DND-41 (cell line): ENCODE results near the gene ANKMY1.

ENCODE experiments used
- ATAC-seq: fragments of 200-7000 bp; cut with Tn5 transposase; 3 replicates; pipeline ENCODE4 v1.9.1; 2021; ENCODE audit warnings: low read depth; ENCODE audit not compliant: insufficient read depth
- DNase-seq: peaks from one replicate; pipeline ENCODE4 v3.0.0-alpha.2; 2020
- H2AFZ ChIP-seq: 2 replicates; pipeline ENCODE4 v1.6.0; 2012; ENCODE audit warnings: low read depth, low read length
- H3K27ac ChIP-seq: 2 replicates; pipeline ENCODE4 v1.5.1; 2012; ENCODE audit warnings: low read length, inconsistent platforms
- H3K27me3 ChIP-seq: fragments of 200-600 bp; sonication (generic); 2 replicates; pipeline ENCODE4 v1.6.0; 2012; ENCODE audit warnings: low read length, mild to moderate bottlenecking, inconsistent platforms; ENCODE audit not compliant: insufficient read depth, poor library complexity
- H3K36me3 ChIP-seq: 2 replicates; pipeline ENCODE4 v1.5.1; 2012; ENCODE audit warnings: low read length, inconsistent platforms; ENCODE audit not compliant: insufficient read depth
- H3K4me1 ChIP-seq: 2 replicates; pipeline ENCODE4 v1.5.1; 2012; ENCODE audit warnings: mild to moderate bottlenecking, low read length; ENCODE audit not compliant: insufficient read depth
- H3K4me2 ChIP-seq: 2 replicates; pipeline ENCODE4 v1.6.0; 2012; ENCODE audit warnings: mild to moderate bottlenecking, moderate library complexity, low read length, inconsistent platforms; ENCODE audit not compliant: insufficient read depth
- H3K4me3 ChIP-seq, 2 experiments: fragments of 200-600 bp in 1 of 2; shearing (Covaris generic) in 1 of 2; 2 replicates each; pipeline ENCODE4 v1.5.1; 2012 to 2016; ENCODE audit warnings: inconsistent platforms in 2 of 2, low read length in 2 of 2, mild to moderate bottlenecking in 2 of 2, low read depth in 1 of 2, moderate library complexity in 1 of 2
- H3K79me2 ChIP-seq: 2 replicates; pipeline ENCODE4 v1.6.0; 2012; ENCODE audit warnings: low read length, inconsistent platforms; ENCODE audit not compliant: insufficient read depth
- H3K9ac ChIP-seq: 2 replicates; pipeline ENCODE4 v1.6.0; 2012; ENCODE audit warnings: low read depth, mild to moderate bottlenecking, inconsistent platforms, low read length, moderate library complexity
- H3K9me3 ChIP-seq: 2 replicates; pipeline ENCODE4 v1.5.1; 2012; ENCODE audit warnings: low read length, moderate library complexity, mild to moderate bottlenecking, inconsistent platforms; ENCODE audit not compliant: insufficient read depth, severe bottlenecking
- H4K20me1 ChIP-seq: 2 replicates; pipeline ENCODE4 v1.6.0; 2012; ENCODE audit warnings: low read length; ENCODE audit not compliant: insufficient read depth
- CTCF ChIP-seq: IDR thresholded peaks from 2 replicates; pipeline ENCODE4 v1.5.1; 2012; ENCODE audit warnings: borderline replicate concordance, low read length, moderate library complexity, mild to moderate bottlenecking; ENCODE audit not compliant: poor library complexity, severe bottlenecking; ENCODE audit errors: extremely low read depth
- EZH2 ChIP-seq: IDR thresholded peaks from 3 replicates; pipeline ENCODE4 v1.6.1; 2012; ENCODE audit warnings: borderline replicate concordance, low read depth, mild to moderate bottlenecking, moderate library complexity, low read length, inconsistent platforms; ENCODE audit not compliant: severe bottlenecking

Gene ANKMY1

GRCh38 chr2:240573071-240573515 lies 15.3 kb upstream of the ANKMY1 start:
- H3K4me2 ChIP-seq, result no peak overlapping the region
- no peak for TF ChIP-seq EZH2
- H3K79me2 ChIP-seq, result peaks cover 38% of the 10 kb centered on the region
- peaks cover 75% of the 10 kb centered on the region for H4K20me1 ChIP-seq
- H3K27ac ChIP-seq, result no peak overlapping the region
- no peak for ATAC-seq
- no peaks in the 10 kb centered on the region for H3K9me3 ChIP-seq
- H3K36me3 ChIP-seq, result peaks cover 76% of the 10 kb centered on the region
- no peak overlapping the region for H3K9ac ChIP-seq
- H3K4me1 ChIP-seq, result peaks cover 22% of the 10 kb centered on the region
- no peak overlapping the region for H3K4me3 ChIP-seq
- H2AFZ ChIP-seq, result no peak overlapping the region
- no peaks in the 10 kb centered on the region for H3K27me3 ChIP-seq
- no peak for DNase-seq

GRCh38 chr2:240572141-240573031 lies 14.6 kb upstream of the ANKMY1 start:
- no peak for DNase-seq
- H3K9ac ChIP-seq, result no peak overlapping the region
- peaks cover 28% of the 10 kb centered on the region for H3K4me1 ChIP-seq
- no peak overlapping the region for H3K27ac ChIP-seq
- peaks cover 69% of the 10 kb centered on the region for H3K36me3 ChIP-seq
- no peak overlapping the region for H2AFZ ChIP-seq
- H3K4me2 ChIP-seq, result no peak overlapping the region
- H3K9me3 ChIP-seq, result no peaks in the 10 kb centered on the region
- no peaks in the 10 kb centered on the region for H3K27me3 ChIP-seq
- peaks cover 45% of the 10 kb centered on the region for H3K79me2 ChIP-seq
- no peak for ATAC-seq
- TF ChIP-seq EZH2 (no peak), CTCF (no peak)
- H4K20me1 ChIP-seq, result peaks cover 68% of the 10 kb centered on the region
- no peak overlapping the region for H3K4me3 ChIP-seq

GRCh38 chr2:240571314-240571973 lies 13.7 kb upstream of the ANKMY1 start:
- Histone ChIP-seq H4K20me1 (peaks cover 59% of the 10 kb centered on the region), H3K4me2 (no peak overlapping the region), H3K4me3 (no peak overlapping the region), H3K9me3 (no peaks in the 10 kb centered on the region), H3K9ac (no peak overlapping the region), H3K79me2 (peaks cover 52% of the 10 kb centered on the region), H2AFZ (no peak overlapping the region), H3K27ac (no peak overlapping the region), H3K27me3 (no peaks in the 10 kb centered on the region), H3K36me3 (peaks cover 59% of the 10 kb centered on the region), H3K4me1 (peaks cover 37% of the 10 kb centered on the region)
- DNase-seq (no peak), ATAC-seq (no peak)
- TF ChIP-seq CTCF (no peak), EZH2 (no peak)
